ENCODE data around the gene XPO5. TPM values are rescaled to one million over a fixed set of nuclear protein-coding genes. Genes with fewer than 3 reads are reported as not detected.

XPO5 gene
- total RNA-seq, 1 experiment from 2014 or later = 42.2 TPM

- no peak for DNase-seq (ENCODE audit: low read depth)
Observed at GRCh38 chr6:43517505-43518357, 58.1 kb downstream of the XPO5 start.

GRCh38 chr6:43516697-43517504 lies 58.9 kb downstream of the XPO5 start, which contains the start of the genes POLR1C and YIPF3:
Gene POLR1C (plus strand): TSS chr6:43517089. CDS start chr6:43517110, 21 bp downstream.
Gene YIPF3 (minus strand): TSS chr6:43516926. CDS start chr6:43516807, 119 bp downstream.
- peak; percentile 99 for DNase-seq (ENCODE audit: low read depth)

- DNase-seq (ENCODE audit: low read depth) = no peak
Observed at GRCh38 chr6:43516367-43516696, 59.5 kb downstream of the XPO5 start.

DNA sequence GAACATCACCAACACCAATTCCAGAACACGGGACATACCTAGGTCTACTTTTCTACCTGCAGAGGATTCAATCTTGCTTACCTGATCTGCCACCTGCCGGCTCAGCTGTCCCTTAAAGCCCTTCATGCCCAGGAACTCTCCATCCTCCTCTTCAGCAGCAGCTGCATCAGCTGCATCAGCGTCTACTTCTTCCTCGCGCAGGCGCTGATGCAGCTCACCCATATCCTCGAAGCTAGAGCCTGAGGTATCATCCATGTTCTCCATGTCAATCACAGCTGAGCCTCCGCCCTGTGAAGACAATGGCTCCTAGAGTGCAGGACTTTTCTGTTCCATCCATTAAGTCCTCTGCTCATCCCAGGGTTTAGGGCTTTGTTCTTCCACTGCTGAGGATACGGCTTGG lies 60.0 kb downstream of the XPO5 start:
- no peak for DNase-seq (ENCODE audit: low read depth)

- DNase-seq (ENCODE audit: low read depth) = no peak
Observed at GRCh38 chr6:43511824-43512415, 63.9 kb downstream of the XPO5 start.

DNA sequence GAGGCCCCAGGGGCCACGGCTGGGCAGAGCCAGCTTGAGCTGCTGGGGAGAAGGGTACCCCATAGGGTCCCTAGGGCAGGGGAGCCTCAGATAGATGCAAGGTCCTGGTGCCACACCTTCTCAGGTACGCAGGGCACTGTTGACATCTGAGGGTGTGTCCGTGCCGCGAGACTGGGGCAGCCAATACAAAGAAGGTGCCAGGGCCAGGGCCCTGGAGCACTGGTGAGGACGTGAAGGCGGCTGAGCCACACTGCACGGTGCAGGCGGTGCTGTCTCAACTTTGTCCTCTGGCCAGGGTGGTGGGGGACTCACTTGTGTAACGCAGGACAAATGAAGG lies 65.0 kb downstream of the XPO5 start:
- no peak for DNase-seq (ENCODE audit: low read depth)

GRCh38 chr6:43509984-43510826 lies 65.6 kb downstream of the XPO5 start, which contains the start of gene LRRC73:
Gene LRRC73 (minus strand): TSS chr6:43510346. CDS start chr6:43509785, 561 bp downstream.
- peak; percentile 82 for DNase-seq (ENCODE audit: low read depth)

GRCh38 chr6:43509142-43509983 lies 66.5 kb downstream of the XPO5 start:
- no peak for DNase-seq (ENCODE audit: low read depth)

DNA sequence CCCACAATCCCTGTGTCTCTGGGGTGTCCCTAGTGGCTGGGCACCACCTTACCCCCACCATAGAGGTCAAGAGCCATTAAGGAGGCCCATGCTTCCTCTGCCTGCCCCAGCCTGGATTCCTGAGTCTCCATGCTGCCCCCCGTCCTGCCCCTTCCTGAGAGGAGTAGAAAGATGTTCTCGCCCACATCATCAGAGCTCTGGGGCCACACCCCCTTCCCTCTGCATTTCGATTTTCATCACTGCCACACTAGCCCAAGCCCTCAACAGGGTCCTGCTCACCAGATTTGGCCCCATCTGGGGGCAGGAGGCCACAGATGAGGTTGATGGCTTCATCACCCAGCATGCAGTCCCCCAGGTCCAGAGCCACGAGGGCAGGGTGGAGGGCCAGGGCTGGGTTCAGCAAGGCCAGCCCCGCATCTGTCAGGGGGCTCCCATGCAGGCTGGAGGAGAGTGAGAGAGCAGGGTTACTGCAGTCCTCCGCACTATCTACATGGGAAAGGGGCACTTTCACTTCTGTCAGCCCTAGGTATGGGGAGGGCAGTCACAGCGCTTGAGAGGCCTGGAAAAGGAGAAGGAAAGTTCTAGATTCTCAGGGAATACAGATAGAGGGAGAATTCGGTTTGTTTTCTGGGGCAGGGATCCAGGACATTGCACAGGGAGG lies 67.2 kb downstream of the XPO5 start:
- no peak for DNase-seq (ENCODE audit: low read depth)

GRCh38 chr6:43506667-43507471 lies 69.0 kb downstream of the XPO5 start:
- DNase-seq (ENCODE audit: low read depth) = peak; percentile 80

GRCh38 chr6:43506171-43506570 lies 69.7 kb downstream of the XPO5 start:
- DNase-seq (ENCODE audit: low read depth) = no peak

DNA sequence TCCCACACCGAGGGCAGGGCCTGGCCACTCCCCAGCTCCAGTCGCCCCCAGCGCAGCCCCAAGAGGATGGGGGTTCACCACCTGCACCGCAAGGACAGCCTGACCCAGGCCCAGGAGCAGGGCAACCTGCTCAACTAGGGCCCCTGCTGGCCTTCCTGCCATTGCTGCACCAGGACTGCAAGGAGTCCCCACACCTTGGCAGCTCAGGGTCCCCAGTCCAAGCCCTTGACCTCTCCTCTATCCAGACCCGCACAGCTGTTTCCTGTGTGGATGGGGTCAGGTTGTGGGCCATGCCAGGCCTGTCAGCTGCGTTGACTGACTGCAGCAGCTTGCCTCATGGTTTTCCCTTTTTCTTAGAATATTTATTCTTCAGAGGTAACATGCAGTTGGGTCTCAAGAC lies 70.1 kb downstream of the XPO5 start:
- no peak for DNase-seq (ENCODE audit: low read depth)

DNA sequence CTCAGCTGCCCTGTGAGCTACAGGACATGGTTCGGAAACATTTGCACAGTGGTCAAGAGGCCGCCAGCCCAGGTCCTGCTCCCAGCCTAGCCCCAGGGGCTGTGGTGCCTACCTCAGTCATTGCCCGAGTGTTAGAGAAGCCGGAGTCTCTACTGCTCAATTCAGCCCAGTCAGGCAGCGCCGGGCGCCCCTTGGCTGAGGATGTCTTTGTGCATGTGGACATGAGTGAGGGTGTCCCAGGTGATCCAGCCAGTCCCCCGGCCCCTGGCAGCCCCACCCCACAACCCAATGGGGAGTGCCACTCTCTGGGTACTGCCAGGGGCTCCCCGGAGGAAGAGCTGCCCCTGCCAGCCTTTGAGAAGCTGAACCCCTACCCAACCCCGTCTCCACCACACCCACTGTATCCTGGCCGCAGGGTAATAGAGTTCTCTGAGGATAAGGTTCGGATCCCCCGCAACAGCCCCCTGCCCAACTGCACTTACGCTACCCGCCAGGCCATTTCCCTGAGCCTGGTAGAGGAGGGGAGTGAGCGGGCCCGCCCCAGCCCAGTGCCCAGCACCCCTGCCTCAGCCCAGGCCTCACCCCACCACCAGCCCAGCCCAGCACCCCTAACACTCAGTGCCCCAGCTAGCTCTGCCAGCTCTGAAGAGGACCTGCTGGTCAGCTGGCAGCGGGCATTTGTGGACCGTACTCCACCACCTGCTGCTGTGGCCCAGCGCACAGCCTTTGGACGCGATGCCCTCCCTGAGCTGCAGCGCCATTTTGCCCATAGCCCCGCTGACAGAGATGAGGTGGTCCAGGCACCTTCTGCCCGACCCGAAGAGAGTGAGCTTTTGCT lies 70.9 kb downstream of the XPO5 start:
- no peak for DNase-seq (ENCODE audit: low read depth)

DNA sequence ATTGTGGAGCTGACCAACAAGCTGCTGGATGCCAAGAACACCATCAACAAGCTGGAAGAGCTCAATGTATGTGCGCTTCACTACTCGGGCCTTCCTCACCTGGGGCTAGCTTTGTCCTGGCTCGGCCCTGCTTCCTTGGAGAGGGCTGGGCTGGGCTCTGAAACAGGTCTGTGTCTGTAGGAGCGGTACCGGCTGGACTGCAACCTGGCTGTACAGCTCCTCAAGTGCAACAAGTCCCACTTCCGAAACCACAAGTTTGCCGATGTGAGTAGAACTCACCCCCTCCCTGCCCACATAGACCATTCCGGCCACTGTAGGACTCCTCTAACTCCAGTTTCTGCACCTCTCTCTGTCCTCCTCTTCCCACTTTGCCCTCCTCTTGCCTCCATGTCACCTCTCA lies 72.4 kb downstream of the XPO5 start:
- DNase-seq (ENCODE audit: low read depth) = no peak

- DNase-seq (ENCODE audit: low read depth) = no peak
Observed at GRCh38 chr6:43502666-43503065, 73.2 kb downstream of the XPO5 start.

GRCh38 chr6:43500921-43501320 lies 74.9 kb downstream of the XPO5 start:
- no peak for DNase-seq (ENCODE audit: low read depth)

DNA sequence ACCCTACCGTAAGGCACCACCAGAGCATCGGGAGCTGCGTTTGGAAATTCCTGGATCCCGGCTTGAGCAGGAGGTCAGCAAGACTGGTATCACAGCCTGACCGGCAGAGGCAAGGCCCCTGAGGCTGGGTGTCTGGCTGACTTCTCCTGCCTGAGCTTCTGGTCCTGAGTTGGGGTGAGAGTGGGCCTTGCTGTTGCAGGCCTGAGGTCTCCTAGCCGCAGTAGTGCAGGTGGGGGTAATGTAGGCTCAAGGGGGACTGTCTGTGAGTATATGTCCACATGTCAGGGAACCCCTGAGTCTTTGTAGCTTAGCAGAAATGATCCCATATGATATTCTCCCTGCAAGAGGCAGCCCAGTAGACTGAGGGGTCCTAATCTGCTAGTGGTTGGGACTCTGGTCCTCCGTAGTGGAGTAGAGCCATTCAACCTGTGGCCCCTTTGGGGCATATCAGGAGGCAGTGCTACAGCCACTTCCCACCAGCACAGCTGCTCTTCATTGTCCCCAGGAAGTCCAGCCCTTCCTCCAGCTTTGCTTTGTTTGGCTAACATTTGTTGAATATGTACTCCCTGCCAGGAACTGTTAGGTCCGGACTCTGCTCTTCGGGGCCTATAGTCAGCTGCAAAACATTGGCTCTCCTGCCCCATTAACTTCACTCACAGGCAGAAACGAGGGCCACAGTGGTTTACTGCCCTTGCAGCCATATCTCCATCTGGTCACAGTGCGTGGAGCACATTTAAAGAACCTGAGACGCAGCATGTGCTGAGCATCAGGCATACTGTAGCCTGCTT lies 76.6 kb downstream of the XPO5 start:
- DNase-seq (ENCODE audit: low read depth) = no peak

Data from M059J (cell line).